ENCODE measurements around the gene DOCK6. TPM values are rescaled to one million over a fixed set of nuclear protein-coding genes. Genes with fewer than 3 reads are reported as not detected.
A peak's percentile ranks its signal among the peaks of the same experiment; 100 is the strongest.
"Not testable (repeated sequence)": the region's sequence is repeated elsewhere in the genome, so short reads cannot be mapped to it uniquely, and the experiment has no call there.

DOCK6 gene
- total RNA-seq, 1 donor from 2014 or later, result 131 TPM

DNA sequence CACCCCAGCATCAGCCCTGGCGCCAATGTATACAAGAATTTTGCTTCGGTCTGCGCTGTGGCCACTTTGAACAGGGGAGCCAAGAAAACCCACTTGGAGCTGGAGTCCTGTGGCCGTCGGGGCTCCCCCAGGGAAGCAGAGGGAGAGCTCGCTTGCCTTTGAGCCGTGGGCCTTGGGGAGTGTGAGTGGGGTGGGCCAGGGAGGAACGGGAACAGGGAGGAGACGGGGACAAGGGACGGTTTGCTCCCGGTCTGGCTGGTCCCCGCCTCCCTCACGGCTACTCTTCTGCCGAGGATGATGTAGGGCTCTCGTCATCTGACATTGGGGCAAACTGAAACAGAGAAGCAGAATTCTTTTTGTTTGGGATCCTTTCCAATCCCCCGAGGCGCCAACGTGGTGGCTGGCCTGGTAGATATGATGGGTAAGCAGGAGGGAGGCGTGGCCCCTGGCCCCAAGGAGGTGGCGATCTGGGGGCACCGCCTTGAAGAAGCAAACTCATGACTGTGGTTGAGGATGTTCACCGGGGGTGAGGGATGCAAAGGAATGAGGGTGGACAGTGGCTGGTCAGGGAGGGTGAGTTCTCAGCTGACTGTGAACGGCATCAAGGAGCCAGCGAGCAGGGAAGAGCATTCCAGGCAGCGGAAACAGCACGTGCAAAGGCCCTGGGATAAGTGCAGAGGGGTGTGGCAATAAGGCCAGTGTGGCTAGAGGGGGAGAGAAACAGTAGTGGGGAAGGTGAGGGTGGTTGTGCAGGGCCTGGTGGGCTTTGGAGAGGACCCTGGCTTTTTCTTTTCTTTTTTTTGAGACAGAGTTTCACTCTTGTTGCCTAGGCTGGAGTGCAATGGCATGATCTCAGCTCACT lies 95.8 kb downstream of the DOCK6 start:
- ATAC-seq (peak; percentile 55), DNase-seq (ENCODE audit: low spot score) (no peak)
- intact Hi-C loops (cut with DNase I), result no loop called here

DNA sequence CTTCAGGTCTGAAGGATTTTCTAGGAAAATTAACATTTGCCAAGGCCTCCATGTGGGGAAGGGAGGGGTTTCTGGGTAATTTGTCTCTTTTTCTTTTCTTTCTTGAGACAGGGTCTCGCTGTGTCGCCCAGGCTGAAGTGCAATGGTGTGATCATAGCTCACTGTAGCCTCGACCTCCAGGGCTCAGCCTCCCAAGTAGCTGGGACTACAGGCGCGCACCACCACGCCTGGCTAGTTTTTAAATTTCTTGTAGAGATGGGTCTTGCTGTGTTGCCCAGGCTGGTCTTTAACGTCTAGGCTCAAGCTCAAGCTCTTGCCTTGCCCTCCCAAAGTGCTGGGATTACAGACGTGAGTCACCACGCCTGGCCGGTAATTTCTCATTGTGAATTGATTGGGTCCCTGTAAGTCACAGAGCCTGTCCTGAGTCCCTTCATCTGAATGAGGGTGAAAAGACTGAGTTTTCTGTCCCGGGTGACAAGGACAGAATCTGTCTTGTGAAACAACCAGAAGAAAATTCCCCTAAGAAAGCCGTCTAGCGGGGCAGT lies 96.8 kb downstream of the DOCK6 start:
- DNase-seq (ENCODE audit: low spot score) (no peak), ATAC-seq (peak; percentile 12)
- intact Hi-C loops (cut with DNase I), result no loop called here

DNA sequence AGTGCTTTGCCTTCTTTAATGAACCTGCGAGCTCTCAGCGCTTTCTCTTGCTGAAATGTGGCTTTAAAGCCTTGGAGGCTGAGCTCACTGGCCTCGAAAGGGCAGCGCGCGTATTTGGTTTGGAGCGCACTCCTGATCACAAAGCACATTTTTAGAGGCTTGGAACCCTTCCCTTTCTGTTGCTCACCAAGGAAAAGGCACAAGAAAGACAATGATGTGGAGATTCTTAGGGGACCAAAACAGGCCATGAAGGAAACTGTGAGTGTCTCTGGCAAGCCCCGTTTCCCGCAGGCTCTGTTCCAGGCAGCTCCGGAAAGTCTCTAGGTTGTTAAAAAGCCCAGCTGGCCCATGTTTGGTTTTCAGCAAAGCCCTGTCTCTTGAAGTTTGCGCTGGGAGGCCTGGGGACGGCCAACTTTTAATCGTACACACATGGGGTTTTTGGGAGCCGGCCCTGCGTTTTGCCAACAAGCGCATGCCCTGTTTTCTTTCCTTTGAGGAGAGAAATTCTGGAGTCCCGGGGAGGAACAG lies 97.4 kb downstream of the DOCK6 start:
- intact Hi-C loops (cut with DNase I), result no loop called here
- DNase-seq (ENCODE audit: low spot score) (peak; percentile 86), ATAC-seq (peak; percentile 84)

DNA sequence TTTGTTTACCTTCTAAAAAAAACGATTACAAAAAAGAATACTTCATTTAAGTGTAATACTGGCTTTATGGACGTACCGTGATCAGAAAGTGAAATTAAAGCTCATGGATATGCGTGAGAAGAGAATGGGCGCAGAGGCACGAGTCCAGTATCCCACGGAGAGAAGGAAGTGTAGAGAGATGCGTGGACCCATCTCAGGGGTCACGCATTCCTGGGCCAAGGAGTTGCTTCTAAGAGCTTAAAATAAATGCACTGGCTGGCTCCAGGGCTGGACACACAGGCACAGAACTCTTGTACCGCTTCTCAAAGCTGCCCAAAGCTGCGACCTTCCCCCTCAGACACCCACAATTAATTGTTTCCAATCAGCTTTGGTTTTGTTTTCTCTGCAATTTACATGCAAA lies 98.0 kb downstream of the DOCK6 start:
- intact Hi-C loops (cut with DNase I), result no loop called here
- no peak for ATAC-seq
- DNase-seq (ENCODE audit: low spot score), result no peak

DNA sequence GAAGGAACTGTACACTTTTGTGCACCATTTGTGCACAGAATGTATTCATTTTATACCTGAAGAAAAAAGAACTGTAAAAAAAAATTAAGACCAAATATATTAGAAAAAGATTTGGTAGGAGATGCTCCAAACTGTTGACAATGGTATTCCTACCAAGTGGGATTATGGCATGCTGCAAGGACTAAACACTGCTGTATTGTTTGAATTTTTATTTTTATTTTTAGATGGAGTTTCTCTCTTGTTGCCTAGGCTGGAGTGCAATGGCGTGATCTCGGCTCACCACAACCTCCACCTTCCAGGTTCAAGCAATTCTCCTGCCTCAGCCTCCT lies 101.9 kb downstream of the DOCK6 start:
- DNase-seq (ENCODE audit: low spot score); ATAC-seq; intact Hi-C loops (cut with DNase I): not testable (repeated sequence)

DNA sequence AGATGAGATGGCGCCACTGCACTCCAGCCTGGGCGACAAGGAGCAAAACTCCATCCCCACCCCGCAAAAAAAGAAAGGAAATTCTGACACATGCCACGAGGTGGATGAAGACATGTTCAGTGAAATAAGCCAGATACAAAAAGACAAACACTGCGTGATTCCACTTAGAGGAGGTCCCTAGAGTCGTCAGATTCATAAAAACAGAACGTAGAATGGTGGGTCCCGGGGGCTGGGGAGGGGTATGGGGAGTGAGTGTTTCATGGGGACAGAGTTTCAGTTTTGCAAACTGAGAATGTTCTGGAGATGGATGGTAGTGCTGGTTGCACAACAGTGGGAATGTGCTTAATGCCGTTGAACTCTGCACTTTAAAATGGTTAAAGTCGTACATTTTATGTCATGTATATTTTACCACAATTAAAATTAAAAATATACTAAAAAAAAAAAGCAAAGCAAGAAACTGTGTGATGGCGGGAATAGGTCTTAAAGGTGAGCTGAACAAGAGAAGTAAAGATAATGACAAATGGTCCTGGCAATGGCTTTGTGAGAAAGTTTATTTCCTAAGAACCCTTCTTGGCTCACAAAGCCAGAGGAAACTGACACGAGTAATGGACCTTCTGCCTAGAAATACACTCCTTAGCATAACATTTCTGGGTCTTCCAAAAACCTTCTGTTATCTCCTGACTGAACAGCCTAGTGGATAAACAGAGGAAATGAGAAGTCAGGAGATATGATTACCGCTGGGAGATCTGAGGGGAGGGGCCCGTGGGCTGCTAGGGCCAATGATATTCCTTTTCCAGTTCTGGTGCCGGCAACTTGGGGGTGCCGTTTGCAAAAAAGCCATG lies 102.5 kb downstream of the DOCK6 start:
- ATAC-seq (peak; percentile 44), DNase-seq (ENCODE audit: low spot score) (no peak)
- intact Hi-C loops (cut with DNase I), result no loop called here

DNA sequence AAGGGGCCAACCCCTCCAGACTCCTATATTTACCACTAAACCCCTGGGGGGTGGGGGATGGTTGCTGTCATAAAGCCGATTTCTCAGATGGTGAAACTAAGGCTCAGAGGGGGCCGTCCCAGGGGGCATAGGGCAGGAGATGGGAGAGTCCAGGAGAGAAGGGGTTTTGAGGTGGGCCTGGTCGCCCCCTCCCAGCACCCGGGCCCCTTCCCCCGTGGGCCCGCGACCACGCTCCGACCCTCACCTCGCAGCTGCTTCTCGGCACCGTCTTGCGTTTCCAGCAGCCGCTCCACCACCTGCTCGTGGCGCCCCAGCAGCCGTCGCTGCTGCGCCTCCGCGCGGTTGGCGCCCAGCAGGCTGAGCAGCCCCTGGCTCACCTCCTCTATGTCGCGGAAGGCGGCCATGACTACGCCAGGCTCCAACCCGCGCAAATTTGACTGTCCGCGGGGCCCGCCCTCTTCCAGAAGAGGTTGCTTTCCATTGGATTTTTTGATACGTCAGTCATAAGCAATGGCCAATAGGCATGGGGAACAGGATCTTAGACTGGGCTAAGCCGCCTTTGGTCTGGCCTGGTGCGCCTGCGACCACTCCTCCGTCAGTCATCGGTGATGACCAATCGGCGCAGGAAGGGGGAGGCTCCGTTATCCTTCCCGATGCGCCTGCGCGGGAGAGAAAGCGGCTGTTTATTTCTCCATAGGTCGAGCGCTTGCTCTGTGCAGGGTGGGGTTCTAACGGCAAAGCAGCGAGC lies 106.8 kb downstream of the DOCK6 start, which contains the start of gene SPC24:
TSS of gene SPC24 (minus strand) at position 410 of the 748 bp plus-strand sequence. CDS start at position 404, 6 bp downstream.
- intact Hi-C loops (cut with DNase I), result no loop called here
- peak; percentile 94 for ATAC-seq
- DNase-seq (ENCODE audit: low spot score), result peak; percentile 96

DNA sequence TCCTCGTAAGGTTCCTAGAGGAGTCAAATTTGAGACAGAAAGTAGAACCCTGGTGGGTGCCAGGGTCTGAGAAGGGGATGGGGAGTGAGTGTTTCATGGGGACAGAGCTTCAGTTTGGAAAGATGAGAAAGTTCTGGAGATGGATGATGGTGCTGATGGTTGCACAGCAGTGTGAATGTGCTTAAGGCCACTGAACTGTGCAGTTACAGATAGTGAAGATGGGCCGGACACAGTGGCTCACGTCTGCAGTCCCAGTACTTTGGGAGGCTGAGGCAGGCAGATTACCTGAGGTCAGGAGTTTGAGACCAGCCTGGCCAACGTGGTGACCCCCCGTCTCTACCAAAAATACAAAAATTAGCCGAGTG lies 107.7 kb downstream of the DOCK6 start:
- no peak for ATAC-seq
- DNase-seq (ENCODE audit: low spot score), result no peak
- intact Hi-C loops (cut with DNase I), result no loop called here

DNA sequence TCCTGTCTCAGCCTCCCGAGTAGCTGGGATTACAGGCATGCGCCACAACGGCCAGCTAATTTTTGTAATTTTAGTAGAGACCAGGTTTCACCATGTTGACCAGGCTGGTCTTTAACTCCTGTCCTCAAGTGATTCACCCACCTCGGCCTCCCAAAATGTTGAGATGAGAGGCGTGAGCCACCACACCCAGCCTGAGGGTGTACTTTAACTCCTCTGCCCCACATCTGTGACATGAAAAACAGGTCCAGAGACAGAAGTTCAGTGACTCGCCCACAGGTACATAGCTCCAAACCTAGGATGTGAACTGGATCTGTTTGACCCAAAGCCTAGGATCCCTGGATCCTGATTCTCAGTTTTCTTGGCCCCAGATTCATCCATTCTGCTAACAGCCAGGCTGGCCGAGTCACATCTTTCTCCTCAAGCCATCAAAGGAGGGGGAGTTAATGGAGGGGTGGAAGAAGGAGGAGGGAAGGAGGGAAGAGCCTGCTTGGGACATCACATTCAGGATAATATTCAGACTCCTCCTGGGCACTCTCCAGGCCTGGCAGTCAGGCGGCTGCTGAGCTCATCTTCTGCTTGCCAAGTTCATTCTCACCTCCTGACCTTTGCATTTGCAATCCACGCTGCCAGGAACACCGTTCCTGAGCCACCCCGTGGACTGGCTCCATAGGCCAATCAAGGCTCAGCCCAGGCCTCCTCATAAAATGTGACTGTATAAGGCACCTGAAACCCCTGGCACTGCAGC lies 109.8 kb downstream of the DOCK6 start:
- ATAC-seq, result peak; percentile 74
- intact Hi-C loops (cut with DNase I), result no loop called here
- peak; percentile 72 for DNase-seq (ENCODE audit: low spot score)

DNA sequence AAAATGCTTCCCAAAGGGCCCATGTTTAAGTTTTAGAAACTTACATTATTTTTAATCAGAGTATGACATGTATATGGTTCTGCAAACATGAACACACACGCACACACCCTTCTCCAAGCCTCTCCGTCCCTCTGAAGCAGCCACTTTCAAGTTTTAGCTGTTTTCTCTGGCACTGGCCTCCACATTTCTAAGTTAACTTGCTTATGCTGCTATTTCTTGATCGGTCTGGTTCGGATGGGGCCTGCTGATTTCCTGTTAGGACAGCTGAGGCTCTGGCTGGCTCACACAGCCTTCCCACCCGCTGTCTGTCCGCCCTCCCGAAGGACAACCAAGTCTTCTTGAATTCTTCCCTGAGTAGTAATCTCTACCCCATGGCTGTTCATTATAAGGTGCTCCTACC lies 111.1 kb downstream of the DOCK6 start:
- intact Hi-C loops (cut with DNase I), result no loop called here
- ATAC-seq (peak; percentile 60), DNase-seq (ENCODE audit: low spot score) (peak; percentile 77)

Other genes starting within 250 kb of the DOCK6 start
- 155 TPM for gene LDLR, start 173.1 kb downstream of the DOCK6 start, total RNA-seq
- gene SPC24, start 106.7 kb downstream of the DOCK6 start, total RNA-seq, result 1.3 TPM
- 296 TPM for gene KANK2, start 65.0 kb downstream of the DOCK6 start, total RNA-seq
- 15.5 TPM for gene ANGPTL8, start 22.9 kb downstream of the DOCK6 start, total RNA-seq
- gene TSPAN16, start 33.6 kb upstream of the DOCK6 start, total RNA-seq, result not detected
- 25.1 TPM for gene RAB3D, start 77.1 kb upstream of the DOCK6 start, total RNA-seq
- 58.0 TPM for gene TMEM205, start 83.7 kb upstream of the DOCK6 start, total RNA-seq
- 42.7 TPM for gene CCDC159, start 84.0 kb upstream of the DOCK6 start, total RNA-seq
- 27.5 TPM for gene PLPPR2, start 92.9 kb upstream of the DOCK6 start, total RNA-seq
- 1.3 TPM for gene SWSAP1, start 112.1 kb upstream of the DOCK6 start, total RNA-seq
- gene EPOR, start 121.8 kb upstream of the DOCK6 start, total RNA-seq, result 5.2 TPM
- gene RGL3, start 156.8 kb upstream of the DOCK6 start, total RNA-seq, result 14.4 TPM
- gene ODAD3, start 172.6 kb upstream of the DOCK6 start, total RNA-seq, result 0.31 TPM
- 190 TPM for gene PRKCSH, start 173.1 kb upstream of the DOCK6 start, total RNA-seq
- gene ELAVL3, start 218.5 kb upstream of the DOCK6 start, total RNA-seq, result 0.45 TPM
- gene ZNF653, start 243.3 kb upstream of the DOCK6 start, total RNA-seq, result 9.4 TPM